ENCODE measurements around the gene NSUN3.
A peak's percentile ranks its signal among the peaks of the same experiment; 100 is the strongest.
"Not testable (repeated sequence)": the region's sequence is repeated elsewhere in the genome, so short reads cannot be mapped to it uniquely, and the experiment has no call there.

NSUN3 gene

GRCh38 chr3:94069194-94069813 lies 6.4 kb downstream of the NSUN3 start:
- DNase-seq: no peak

- no peak for DNase-seq
Observed at GRCh38 chr3:94070341-94070911, 7.6 kb downstream of the NSUN3 start.

- DNase-seq: no peak
Observed at GRCh38 chr3:94071713-94072284, 8.9 kb downstream of the NSUN3 start.

GRCh38 chr3:94076055-94076454 lies 13.2 kb downstream of the NSUN3 start:
- no peak for DNase-seq

- DNase-seq: peak in 1 of 4 experiments; percentile 6
Observed at GRCh38 chr3:94080552-94080951, 17.7 kb downstream of the NSUN3 start.

GRCh38 chr3:94081884-94082283 lies 19.0 kb downstream of the NSUN3 start:
- DNase-seq: no peak

- DNase-seq: no peak
Observed at GRCh38 chr3:94082391-94082937, 19.6 kb downstream of the NSUN3 start.

- DNase-seq: no peak
Observed at GRCh38 chr3:94083261-94083660, 20.4 kb downstream of the NSUN3 start.

GRCh38 chr3:94089126-94089525 lies 26.3 kb downstream of the NSUN3 start:
- DNase-seq: no peak

GRCh38 chr3:94092086-94092485 lies 29.2 kb downstream of the NSUN3 start:
- no peak for DNase-seq

GRCh38 chr3:94093151-94093550 lies 30.3 kb downstream of the NSUN3 start:
- DNase-seq: no peak

GRCh38 chr3:94095111-94095510 lies 32.2 kb downstream of the NSUN3 start:
- no peak for DNase-seq

GRCh38 chr3:94098452-94098851 lies 35.6 kb downstream of the NSUN3 start:
- no peak for DNase-seq

- DNase-seq: no peak
Observed at GRCh38 chr3:94099311-94099710, 36.5 kb downstream of the NSUN3 start.

GRCh38 chr3:94101860-94102259 lies 39.0 kb downstream of the NSUN3 start:
- DNase-seq: no peak

- DNase-seq: no peak
Observed at GRCh38 chr3:94106268-94106667, 43.4 kb downstream of the NSUN3 start.

GRCh38 chr3:94110232-94110631 lies 47.4 kb downstream of the NSUN3 start:
- DNase-seq: not testable (repeated sequence)

GRCh38 chr3:94110854-94111253 lies 48.0 kb downstream of the NSUN3 start:
- DNase-seq: no peak

- DNase-seq: no peak
Observed at GRCh38 chr3:94114666-94115065, 51.8 kb downstream of the NSUN3 start.

GRCh38 chr3:94115482-94115881 lies 52.6 kb downstream of the NSUN3 start:
- no peak for DNase-seq

GRCh38 chr3:94117729-94118128 lies 54.9 kb downstream of the NSUN3 start:
- no peak for DNase-seq

GRCh38 chr3:94118390-94118789 lies 55.5 kb downstream of the NSUN3 start:
- no peak for DNase-seq

- no peak for DNase-seq
Observed at GRCh38 chr3:94121161-94121560, 58.3 kb downstream of the NSUN3 start.

- no peak for DNase-seq
Observed at GRCh38 chr3:94127115-94127514, 64.3 kb downstream of the NSUN3 start.
